GM18511 (cell line): ENCODE results near the gene RAB2B.
"Not testable (repeated sequence)": the region's sequence is repeated elsewhere in the genome, so short reads cannot be mapped to it uniquely, and the experiment has no call there.

Experiments used
- ATAC-seq: cut with Tn5 transposase; IDR thresholded peaks from one replicate; pipeline ENCODE4 v1.9.1; 2021; ENCODE audit warnings: mild to moderate bottlenecking, moderate library complexity; ENCODE audit not compliant: unreplicated experiment

RAB2B gene

GRCh38 chr14:21494902-21495762, 18.4 kb upstream of the RAB2B start:
- no peak for ATAC-seq

- ATAC-seq: no peak
These were observed 9.9 kb upstream of the RAB2B start for GRCh38 chr14:21486640-21487087.

- ATAC-seq: no peak
These were observed 235 bp downstream of the RAB2B start for GRCh38 chr14:21476523-21476924.

- no peak for ATAC-seq
These were observed 814 bp downstream of the RAB2B start for GRCh38 chr14:21475767-21476522.

GRCh38 chr14:21467616-21468015, 9.1 kb downstream of the RAB2B start:
- ATAC-seq: no peak

- ATAC-seq: peak; percentile 98
These were observed 20.7 kb downstream of the RAB2B start, which contains the start of gene CHD8 for GRCh38 chr14:21455912-21456667. TSS of gene CHD8 (minus strand) at chr14:21456123. CDS start at chr14:21431643, 24,480 bp downstream.

- peak; percentile 24 for ATAC-seq
These were observed 21.2 kb downstream of the RAB2B start for GRCh38 chr14:21455592-21455911.

GRCh38 chr14:21454843-21455544, 21.8 kb downstream of the RAB2B start:
- no peak for ATAC-seq

GRCh38 chr14:21449899-21450216, 26.9 kb downstream of the RAB2B start:
- ATAC-seq: no peak

GRCh38 chr14:21442657-21443056, 34.1 kb downstream of the RAB2B start:
- ATAC-seq: not testable (repeated sequence)

GRCh38 chr14:21440859-21441258, 35.9 kb downstream of the RAB2B start:
- no peak for ATAC-seq

GRCh38 chr14:21437063-21437901, 39.5 kb downstream of the RAB2B start:
- peak; percentile 99 for ATAC-seq

- peak; percentile 14 for ATAC-seq
These were observed 40.1 kb downstream of the RAB2B start for GRCh38 chr14:21436567-21437062.

GRCh38 chr14:21431126-21431525, 45.6 kb downstream of the RAB2B start:
- ATAC-seq: no peak

GRCh38 chr14:21428930-21429329, 47.8 kb downstream of the RAB2B start:
- no peak for ATAC-seq

- no peak for ATAC-seq
These were observed 50.1 kb downstream of the RAB2B start for GRCh38 chr14:21426692-21427091.

- ATAC-seq: no peak
These were observed 57.2 kb downstream of the RAB2B start for GRCh38 chr14:21419528-21419927.

- ATAC-seq: no peak
These were observed 61.4 kb downstream of the RAB2B start for GRCh38 chr14:21415329-21415728.

- ATAC-seq: no peak
These were observed 62.6 kb downstream of the RAB2B start for GRCh38 chr14:21414137-21414631.
